Stimulated activated CD8-positive, alpha-beta memory T cell treated with anti-CD3 and anti-CD28 coated beads, Interleukin-7, amount 100 ng/mL, for 24 hours (primary cell): ENCODE measurements around the gene CSNK2A2.

ENCODE experiments used
- DNase-seq: peaks from one replicate; pipeline ENCODE4 v3.0.0-alpha.2; 2020; ENCODE audit warnings: low read depth

CSNK2A2 gene

GRCh38 chr16:58138852-58139251 is 59.1 kb downstream of the CSNK2A2 start:
- DNase-seq: no peak

- DNase-seq: no peak
These were observed 60.3 kb downstream of the CSNK2A2 start for GRCh38 chr16:58137581-58137980.

- DNase-seq: peak; percentile 96
These were observed 68.6 kb downstream of the CSNK2A2 start, which contains the start of gene CFAP20 for GRCh38 chr16:58129097-58129936. CFAP20 (minus strand) TSS chr16:58129381; CDS start chr16:58129115, 266 bp downstream.

- DNase-seq: peak; percentile 5
These were observed 69.2 kb downstream of the CSNK2A2 start for GRCh38 chr16:58128711-58129096.

- no peak for DNase-seq
These were observed 69.7 kb downstream of the CSNK2A2 start for GRCh38 chr16:58128181-58128631.

- DNase-seq: no peak
These were observed 70.3 kb downstream of the CSNK2A2 start for GRCh38 chr16:58127634-58128033.

- DNase-seq: no peak
These were observed 70.8 kb downstream of the CSNK2A2 start for GRCh38 chr16:58127033-58127556.

- no peak for DNase-seq
These were observed 71.4 kb downstream of the CSNK2A2 start for GRCh38 chr16:58126451-58126961.

GRCh38 chr16:58125781-58126335 is 72.0 kb downstream of the CSNK2A2 start:
- DNase-seq: no peak

GRCh38 chr16:58125041-58125440 is 72.9 kb downstream of the CSNK2A2 start:
- no peak for DNase-seq

- DNase-seq: no peak
These were observed 73.3 kb downstream of the CSNK2A2 start for GRCh38 chr16:58124601-58124915.

GRCh38 chr16:58123896-58124600 is 73.9 kb downstream of the CSNK2A2 start:
- DNase-seq: no peak

- no peak for DNase-seq
These were observed 76.8 kb downstream of the CSNK2A2 start for GRCh38 chr16:58121132-58121531.

- no peak for DNase-seq
These were observed 77.7 kb downstream of the CSNK2A2 start for GRCh38 chr16:58120234-58120633.

- DNase-seq: no peak
These were observed 78.4 kb downstream of the CSNK2A2 start for GRCh38 chr16:58119509-58119845.

GRCh38 chr16:58118801-58119508 is 79.0 kb downstream of the CSNK2A2 start:
- no peak for DNase-seq

GRCh38 chr16:58116529-58116928 is 81.4 kb downstream of the CSNK2A2 start:
- DNase-seq: no peak

- no peak for DNase-seq
These were observed 81.8 kb downstream of the CSNK2A2 start for GRCh38 chr16:58116081-58116480.

GRCh38 chr16:58114827-58115825 is 82.8 kb downstream of the CSNK2A2 start:
- DNase-seq: no peak

- no peak for DNase-seq
These were observed 86.6 kb downstream of the CSNK2A2 start for GRCh38 chr16:58111302-58111627.
